ENCODE data around the gene LGALS3BP. TPM values are rescaled to one million over a fixed set of nuclear protein-coding genes. Genes with fewer than 3 reads are reported as not detected.

LGALS3BP gene
- polyA plus RNA-seq, 1 donor = 45.4 TPM

Other genes starting within 250 kb of the LGALS3BP start
- gene CYTH1, start 197.7 kb downstream of the LGALS3BP start, polyA plus RNA-seq (ENCODE audit: insufficient read length) = 22.5 TPM
- gene USP36, start 139.1 kb downstream of the LGALS3BP start, polyA plus RNA-seq (ENCODE audit: insufficient read length) = 26.1 TPM
- 0.42 TPM for gene CEP295NL, start 76.7 kb downstream of the LGALS3BP start, polyA plus RNA-seq (ENCODE audit: insufficient read length)
- 164 TPM for gene TIMP2, start 54.5 kb downstream of the LGALS3BP start, polyA plus RNA-seq (ENCODE audit: insufficient read length)
- gene CANT1, start 29.8 kb upstream of the LGALS3BP start, polyA plus RNA-seq (ENCODE audit: insufficient read length) = 25.6 TPM
- gene C1QTNF1, start 44.2 kb upstream of the LGALS3BP start, polyA plus RNA-seq (ENCODE audit: insufficient read length) = 3.8 TPM
- 17.9 TPM for gene ENGASE, start 94.9 kb upstream of the LGALS3BP start, polyA plus RNA-seq (ENCODE audit: insufficient read length)